Right lobe of liver (tissue), 4 donors: Measurements from ENCODE around the gene BTAF1.

Experiments used
- POLR2A ChIP-seq: fragments of 450-650 bp; IDR thresholded peaks from one replicate; pipeline ENCODE4 v1.6.1; 2017; ENCODE audit warnings: antibody characterized with exemption, mild to moderate bottlenecking
- TF ChIP-seq, protein P1 (sequence below), 4 donors: fragments of 200-600 bp in 3 of 4; fragments of 450-650 bp in 1 of 4; IDR thresholded peaks; one replicate each; pipeline versions ENCODE4 v1.5.1 to v1.8.0; 2016 to 2022; ENCODE audit warnings: antibody characterized with exemption in 4 of 4, mild to moderate bottlenecking in 2 of 4
- donor health status: DM: no; HTN: no; CAD: no.
- donor health status: DM: no; HTN: no; CAD: no.
- donor health status: DM: no; HTN: yes; CAD: no.

DNA sequence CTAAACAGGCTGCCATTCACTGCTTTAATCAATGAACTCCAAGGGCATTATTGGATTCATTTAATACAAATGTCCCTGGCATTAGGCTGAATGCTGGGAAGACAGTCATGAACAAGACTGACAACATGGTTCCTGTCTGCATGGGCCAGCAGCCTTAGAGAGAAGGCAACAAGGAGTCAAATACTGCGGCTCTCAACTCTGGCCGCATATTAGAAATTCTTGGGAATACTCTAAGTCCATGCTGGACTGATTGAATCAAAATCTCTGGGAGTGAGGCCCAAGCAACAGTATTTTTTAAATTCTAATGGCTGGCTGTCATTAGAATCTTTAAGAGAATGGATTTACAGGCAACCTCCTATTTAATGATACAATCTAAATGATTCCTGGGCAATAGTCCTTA, 48.4 kb upstream of the BTAF1 start:
- no peak for TF ChIP-seq POLR2A
- TF ChIP-seq, protein P1, sequence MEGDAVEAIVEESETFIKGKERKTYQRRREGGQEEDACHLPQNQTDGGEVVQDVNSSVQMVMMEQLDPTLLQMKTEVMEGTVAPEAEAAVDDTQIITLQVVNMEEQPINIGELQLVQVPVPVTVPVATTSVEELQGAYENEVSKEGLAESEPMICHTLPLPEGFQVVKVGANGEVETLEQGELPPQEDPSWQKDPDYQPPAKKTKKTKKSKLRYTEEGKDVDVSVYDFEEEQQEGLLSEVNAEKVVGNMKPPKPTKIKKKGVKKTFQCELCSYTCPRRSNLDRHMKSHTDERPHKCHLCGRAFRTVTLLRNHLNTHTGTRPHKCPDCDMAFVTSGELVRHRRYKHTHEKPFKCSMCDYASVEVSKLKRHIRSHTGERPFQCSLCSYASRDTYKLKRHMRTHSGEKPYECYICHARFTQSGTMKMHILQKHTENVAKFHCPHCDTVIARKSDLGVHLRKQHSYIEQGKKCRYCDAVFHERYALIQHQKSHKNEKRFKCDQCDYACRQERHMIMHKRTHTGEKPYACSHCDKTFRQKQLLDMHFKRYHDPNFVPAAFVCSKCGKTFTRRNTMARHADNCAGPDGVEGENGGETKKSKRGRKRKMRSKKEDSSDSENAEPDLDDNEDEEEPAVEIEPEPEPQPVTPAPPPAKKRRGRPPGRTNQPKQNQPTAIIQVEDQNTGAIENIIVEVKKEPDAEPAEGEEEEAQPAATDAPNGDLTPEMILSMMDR (IDR thresholded peaks at IDR 0.05): no peak
